ENCODE measurements around the gene TMEM41A. TPM values are rescaled to one million over a fixed set of nuclear protein-coding genes. Genes with fewer than 3 reads are reported as not detected.

Gene TMEM41A
- total RNA-seq, 1 donor from 2014 or later: 23.5 TPM

DNA sequence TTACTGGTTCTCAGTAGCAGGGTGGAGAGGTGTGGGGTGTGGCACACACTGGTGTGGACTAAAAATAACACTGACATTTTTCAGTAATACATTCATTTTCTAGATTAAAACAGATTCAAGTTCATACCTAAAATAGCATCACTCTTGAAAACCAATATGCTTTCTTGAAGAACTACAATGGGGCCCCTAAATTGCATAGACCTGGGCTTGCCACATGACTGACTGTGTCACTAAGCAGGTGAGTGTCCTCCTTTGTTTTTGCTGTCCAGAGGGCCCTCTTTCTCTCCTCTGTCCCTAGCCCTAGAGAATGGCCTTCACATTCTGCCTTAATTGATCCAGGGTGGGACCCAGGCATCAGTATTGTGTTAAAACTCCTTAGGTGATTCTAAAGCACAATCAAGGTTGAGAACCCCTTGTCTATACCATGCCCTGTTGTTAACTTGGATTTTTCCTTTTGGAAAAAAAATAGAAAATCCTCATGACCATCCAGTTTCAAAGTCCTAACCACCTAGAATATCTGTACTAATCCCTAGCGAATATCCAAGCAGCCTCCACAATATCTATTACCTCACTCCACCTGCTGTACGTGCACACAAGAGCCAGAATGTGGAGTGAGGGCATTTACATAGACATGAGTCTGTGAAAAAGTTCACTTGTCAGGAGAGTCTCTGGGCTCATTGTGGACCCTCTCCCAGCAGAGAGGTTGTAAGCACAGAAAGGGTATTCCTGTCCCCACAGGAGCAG lies 18.7 kb upstream of the TMEM41A start:
- no peak overlapping the region for H3K27ac Mint-ChIP-seq
- intact Hi-C loops (cut with micrococcal nuclease): no loop called here
- H3K36me3 Mint-ChIP-seq (ENCODE audit: low read depth): no peaks in the 10 kb centered on the region

GRCh38 chr3:185511711-185512110 lies 12.9 kb upstream of the TMEM41A start:
- intact Hi-C loops (cut with micrococcal nuclease): no loop called here
- no peak overlapping the region for H3K27ac Mint-ChIP-seq
- H3K9me3 Mint-ChIP-seq: no peaks in the 10 kb centered on the region
- H3K4me1 Mint-ChIP-seq (ENCODE audit: low read depth): no peaks in the 10 kb centered on the region
- no peak overlapping the region for H3K4me3 Mint-ChIP-seq (ENCODE audit: low read depth)
- H3K36me3 Mint-ChIP-seq (ENCODE audit: low read depth): no peaks in the 10 kb centered on the region
- peaks cover 3% of the 10 kb centered on the region for H3K27me3 Mint-ChIP-seq (ENCODE audit: low read depth)
- DNase-seq (ENCODE audit: low spot score): no peak

More for the DNA sequence above, 18.7 kb upstream of the TMEM41A start:
- Mint-ChIP-seq H3K9me3 (no peaks in the 10 kb centered on the region), H3K4me1 (ENCODE audit: low read depth) (no peaks in the 10 kb centered on the region), H3K27me3 (ENCODE audit: low read depth) (peaks cover 9% of the 10 kb centered on the region), H3K4me3 (ENCODE audit: low read depth) (no peak overlapping the region)
- no peak for DNase-seq (ENCODE audit: low spot score)

GRCh38 chr3:185508335-185508991 lies 9.6 kb upstream of the TMEM41A start:
- H3K4me1 Mint-ChIP-seq (ENCODE audit: low read depth): no peaks in the 10 kb centered on the region
- H3K36me3 Mint-ChIP-seq (ENCODE audit: low read depth): no peaks in the 10 kb centered on the region

GRCh38 chr3:185507883-185508282 lies 9.0 kb upstream of the TMEM41A start:
- Mint-ChIP-seq H3K27ac (no peak overlapping the region), H3K36me3 (ENCODE audit: low read depth) (no peaks in the 10 kb centered on the region), H3K27me3 (ENCODE audit: low read depth) (no peaks in the 10 kb centered on the region), H3K4me3 (ENCODE audit: low read depth) (no peak overlapping the region), H3K4me1 (ENCODE audit: low read depth) (no peaks in the 10 kb centered on the region), H3K9me3 (no peaks in the 10 kb centered on the region)
- no peak for DNase-seq (ENCODE audit: low spot score)
- intact Hi-C loops (cut with micrococcal nuclease): no loop called here

More at GRCh38 chr3:185508335-185508991, 9.6 kb upstream of the TMEM41A start:
- intact Hi-C loops (cut with micrococcal nuclease): no loop called here
- Mint-ChIP-seq H3K27me3 (ENCODE audit: low read depth) (no peaks in the 10 kb centered on the region), H3K4me3 (ENCODE audit: low read depth) (no peak overlapping the region), H3K9me3 (no peaks in the 10 kb centered on the region), H3K27ac (no peak overlapping the region)
- no peak for DNase-seq (ENCODE audit: low spot score)

DNA sequence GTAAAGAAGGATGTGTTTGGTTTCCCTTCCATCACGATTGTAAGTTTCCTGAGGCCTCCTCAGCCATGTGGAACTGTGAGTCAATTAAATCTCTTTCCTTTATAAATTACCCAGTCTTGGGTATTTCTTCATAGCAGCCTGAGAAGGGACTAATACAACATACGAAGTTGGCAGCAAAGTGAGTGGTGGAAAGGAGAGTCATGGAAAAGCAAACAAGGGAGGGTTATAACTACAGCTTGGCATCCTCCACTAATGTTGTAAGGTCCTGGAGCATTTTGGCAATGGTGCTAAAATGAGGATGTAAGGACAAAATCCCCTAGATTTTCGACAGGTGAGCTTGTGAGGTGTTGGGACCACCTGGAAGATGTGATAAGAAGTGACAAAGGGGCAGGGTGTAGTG lies 5.8 kb upstream of the TMEM41A start:
- Mint-ChIP-seq H3K4me3 (ENCODE audit: low read depth) (no peak overlapping the region), H3K4me1 (ENCODE audit: low read depth) (no peaks in the 10 kb centered on the region), H3K27ac (no peak overlapping the region), H3K36me3 (ENCODE audit: low read depth) (no peaks in the 10 kb centered on the region), H3K9me3 (no peaks in the 10 kb centered on the region), H3K27me3 (ENCODE audit: low read depth) (peaks cover 5% of the 10 kb centered on the region)
- intact Hi-C loops (cut with micrococcal nuclease): no loop called here
- DNase-seq (ENCODE audit: low spot score): no peak

- Mint-ChIP-seq H3K27ac (no peak overlapping the region), H3K4me3 (ENCODE audit: low read depth) (no peak overlapping the region), H3K36me3 (ENCODE audit: low read depth) (no peaks in the 10 kb centered on the region), H3K9me3 (no peaks in the 10 kb centered on the region), H3K4me1 (ENCODE audit: low read depth) (peaks cover 1% of the 10 kb centered on the region), H3K27me3 (ENCODE audit: low read depth) (peaks cover 5% of the 10 kb centered on the region)
- intact Hi-C loops (cut with micrococcal nuclease): no loop called here
- DNase-seq (ENCODE audit: low spot score): no peak
Measured at GRCh38 chr3:185503521-185503920, 4.7 kb upstream of the TMEM41A start.

DNA sequence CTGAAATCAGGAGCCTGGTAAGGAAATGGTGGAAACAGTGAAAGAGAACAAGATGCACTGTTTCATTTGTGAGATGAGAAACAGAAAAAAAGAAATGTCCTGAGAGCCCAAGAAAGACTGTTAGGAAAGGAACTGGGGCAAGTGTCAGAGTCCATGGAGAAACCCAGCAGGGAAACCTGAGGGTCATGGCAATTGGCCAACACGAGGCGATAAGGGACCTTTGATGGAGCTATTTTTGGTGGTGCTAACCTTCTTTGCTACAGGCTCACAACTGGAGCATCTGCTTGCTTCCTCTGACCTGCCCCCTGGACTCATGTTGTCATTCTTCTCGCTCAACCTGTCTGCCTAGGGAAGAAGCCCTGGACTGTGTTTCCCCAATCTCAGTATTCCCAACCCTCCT lies 4.2 kb upstream of the TMEM41A start:
- Mint-ChIP-seq H3K9me3 (no peaks in the 10 kb centered on the region), H3K27me3 (ENCODE audit: low read depth) (peaks cover 5% of the 10 kb centered on the region), H3K4me3 (ENCODE audit: low read depth) (no peak overlapping the region), H3K27ac (no peak overlapping the region), H3K36me3 (ENCODE audit: low read depth) (no peaks in the 10 kb centered on the region), H3K4me1 (ENCODE audit: low read depth) (peaks cover 1% of the 10 kb centered on the region)
- no peak for DNase-seq (ENCODE audit: low spot score)
- intact Hi-C loops (cut with micrococcal nuclease): no loop called here

- H3K4me3 Mint-ChIP-seq (ENCODE audit: low read depth): no peak overlapping the region
- peaks cover 37% of the 10 kb centered on the region for H3K36me3 Mint-ChIP-seq (ENCODE audit: low read depth)
- no peaks in the 10 kb centered on the region for H3K27me3 Mint-ChIP-seq (ENCODE audit: low read depth)
- H3K4me1 Mint-ChIP-seq (ENCODE audit: low read depth): peaks cover 2% of the 10 kb centered on the region
- DNase-seq (ENCODE audit: low spot score): no peak
- no peaks in the 10 kb centered on the region for H3K9me3 Mint-ChIP-seq
- intact Hi-C loops (cut with micrococcal nuclease): loop anchor here (10.0 kb wide), 1 partner anchor 65 kb away; the partner anchor contains the start of gene LIPH
- no peak overlapping the region for H3K27ac Mint-ChIP-seq
Measured at GRCh38 chr3:185490241-185490640, 8.6 kb downstream of the TMEM41A start.

DNA sequence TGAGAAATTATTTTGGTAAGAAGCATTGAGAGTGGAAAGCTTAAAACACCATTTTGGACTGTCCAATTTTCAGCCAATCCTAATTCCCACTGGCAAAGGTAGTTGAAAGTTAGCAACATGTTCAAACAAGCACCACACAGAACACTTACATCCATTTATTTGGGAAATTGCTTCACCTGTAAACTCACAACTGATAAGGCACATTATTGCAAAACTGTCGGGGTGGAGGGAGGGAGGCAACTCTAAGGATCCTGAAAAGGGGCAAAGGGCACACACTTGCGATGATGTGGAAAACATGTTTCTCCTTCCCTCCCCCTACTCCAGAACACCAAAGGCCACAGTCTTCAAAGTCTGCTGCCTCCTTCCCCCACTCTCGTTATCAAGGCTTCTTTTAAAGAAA lies 9.4 kb downstream of the TMEM41A start:
- H3K9me3 Mint-ChIP-seq: no peaks in the 10 kb centered on the region
- H3K4me3 Mint-ChIP-seq (ENCODE audit: low read depth): no peak overlapping the region
- H3K27me3 Mint-ChIP-seq (ENCODE audit: low read depth): no peaks in the 10 kb centered on the region
- H3K36me3 Mint-ChIP-seq (ENCODE audit: low read depth): peaks cover 31% of the 10 kb centered on the region
- H3K4me1 Mint-ChIP-seq (ENCODE audit: low read depth): peaks cover 2% of the 10 kb centered on the region
- intact Hi-C loops (cut with micrococcal nuclease): no loop called here
- no peak overlapping the region for H3K27ac Mint-ChIP-seq
- no peak for DNase-seq (ENCODE audit: low spot score)

DNA sequence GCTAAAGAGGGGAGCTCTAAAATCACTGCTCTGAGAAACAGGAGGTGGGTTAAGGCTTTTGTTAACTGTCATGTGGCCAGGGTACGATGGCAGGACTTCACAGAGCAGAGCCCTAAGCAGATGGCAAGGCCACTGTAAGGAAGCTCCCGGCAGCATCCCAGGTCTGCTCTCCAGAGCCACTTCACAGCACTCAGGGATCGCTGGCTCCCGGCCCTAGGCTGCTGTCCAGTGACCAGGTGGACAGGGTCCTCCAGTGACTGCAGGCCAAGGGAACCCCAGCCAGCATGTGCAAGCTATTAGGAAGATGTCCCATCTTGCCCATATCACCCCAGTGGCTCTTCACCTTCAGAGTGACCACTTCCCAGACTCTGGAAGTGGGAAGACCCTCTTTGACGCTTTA lies 10.4 kb downstream of the TMEM41A start:
- Mint-ChIP-seq H3K27me3 (ENCODE audit: low read depth) (no peaks in the 10 kb centered on the region), H3K4me1 (ENCODE audit: low read depth) (peaks cover 2% of the 10 kb centered on the region), H3K9me3 (no peaks in the 10 kb centered on the region), H3K27ac (no peak overlapping the region), H3K4me3 (ENCODE audit: low read depth) (no peak overlapping the region), H3K36me3 (ENCODE audit: low read depth) (peaks cover 24% of the 10 kb centered on the region)
- DNase-seq (ENCODE audit: low spot score): no peak
- intact Hi-C loops (cut with micrococcal nuclease): no loop called here

- Mint-ChIP-seq H3K4me3 (ENCODE audit: low read depth) (no peak overlapping the region), H3K36me3 (ENCODE audit: low read depth) (peaks cover 38% of the 10 kb centered on the region), H3K9me3 (no peaks in the 10 kb centered on the region), H3K27ac (no peak overlapping the region), H3K27me3 (ENCODE audit: low read depth) (no peaks in the 10 kb centered on the region), H3K4me1 (ENCODE audit: low read depth) (peaks cover 5% of the 10 kb centered on the region)
- intact Hi-C loops (cut with micrococcal nuclease): no loop called here
- DNase-seq (ENCODE audit: low spot score): no peak
Measured at GRCh38 chr3:185486394-185486793, 12.4 kb downstream of the TMEM41A start.

DNA sequence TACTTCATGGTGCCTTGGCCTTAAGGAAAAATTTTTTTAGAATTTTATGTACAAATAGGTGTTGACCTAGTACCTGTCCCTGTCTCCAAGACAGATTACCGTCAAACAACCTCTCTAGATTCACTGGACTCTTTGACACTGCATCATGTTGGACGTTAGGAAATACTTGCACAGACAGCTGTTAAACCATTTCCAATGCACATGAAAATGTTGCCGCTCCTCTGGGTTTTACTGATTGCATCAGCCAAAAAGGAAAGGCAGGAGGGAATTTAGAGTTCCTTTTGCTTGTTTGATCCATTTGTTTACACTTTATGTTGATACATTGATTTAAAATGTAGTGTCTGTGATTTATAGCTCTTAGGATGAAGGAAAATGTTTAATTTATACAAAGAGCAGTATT lies 14.5 kb downstream of the TMEM41A start:
- H3K27me3 Mint-ChIP-seq (ENCODE audit: low read depth): no peaks in the 10 kb centered on the region

GRCh38 chr3:185479373-185479945 lies 19.4 kb downstream of the TMEM41A start:
- Mint-ChIP-seq H3K9me3 (peaks cover 6% of the 10 kb centered on the region), H3K4me1 (ENCODE audit: low read depth) (peaks cover 5% of the 10 kb centered on the region)

More for the DNA sequence above, 14.5 kb downstream of the TMEM41A start:
- H3K9me3 Mint-ChIP-seq: peaks cover 6% of the 10 kb centered on the region
- H3K4me1 Mint-ChIP-seq (ENCODE audit: low read depth): peaks cover 5% of the 10 kb centered on the region
- DNase-seq (ENCODE audit: low spot score): no peak
- intact Hi-C loops (cut with micrococcal nuclease): no loop called here
- H3K36me3 Mint-ChIP-seq (ENCODE audit: low read depth): peaks cover 43% of the 10 kb centered on the region
- no peak overlapping the region for H3K4me3 Mint-ChIP-seq (ENCODE audit: low read depth)
- H3K27ac Mint-ChIP-seq: no peak overlapping the region

More at GRCh38 chr3:185479373-185479945, 19.4 kb downstream of the TMEM41A start:
- Mint-ChIP-seq H3K27me3 (ENCODE audit: low read depth) (no peaks in the 10 kb centered on the region), H3K4me3 (ENCODE audit: low read depth) (no peak overlapping the region), H3K27ac (no peak overlapping the region), H3K36me3 (ENCODE audit: low read depth) (peaks cover 36% of the 10 kb centered on the region)
- no peak for DNase-seq (ENCODE audit: low spot score)
- intact Hi-C loops (cut with micrococcal nuclease): no loop called here

All from activated T-helper 2 cell treated with anti-CD3 and anti-CD28 coated beads, Interferon-gamma antibody, Interleukin-2, Interleukin-4, amounts not matched to agents 10 μg/mL and 5 μg/mL and 100 μg/mL, durations not matched to agents 14 hours and 24 hours and 36 hours (primary cell).